GM20431 (cell line): Measurements from ENCODE around the gene SFXN5.

ENCODE experiments used
- in situ Hi-C: fragments of 300-500 bp; cut with MseI, MboI; formaldehyde crosslinking; loops from one replicate; pipeline ENCODE4 v1.15.0; 2020; ENCODE audit warnings: low sequenced_read_pairs; ENCODE audit not compliant: unreplicated experiment

The SFXN5 gene

DNA sequence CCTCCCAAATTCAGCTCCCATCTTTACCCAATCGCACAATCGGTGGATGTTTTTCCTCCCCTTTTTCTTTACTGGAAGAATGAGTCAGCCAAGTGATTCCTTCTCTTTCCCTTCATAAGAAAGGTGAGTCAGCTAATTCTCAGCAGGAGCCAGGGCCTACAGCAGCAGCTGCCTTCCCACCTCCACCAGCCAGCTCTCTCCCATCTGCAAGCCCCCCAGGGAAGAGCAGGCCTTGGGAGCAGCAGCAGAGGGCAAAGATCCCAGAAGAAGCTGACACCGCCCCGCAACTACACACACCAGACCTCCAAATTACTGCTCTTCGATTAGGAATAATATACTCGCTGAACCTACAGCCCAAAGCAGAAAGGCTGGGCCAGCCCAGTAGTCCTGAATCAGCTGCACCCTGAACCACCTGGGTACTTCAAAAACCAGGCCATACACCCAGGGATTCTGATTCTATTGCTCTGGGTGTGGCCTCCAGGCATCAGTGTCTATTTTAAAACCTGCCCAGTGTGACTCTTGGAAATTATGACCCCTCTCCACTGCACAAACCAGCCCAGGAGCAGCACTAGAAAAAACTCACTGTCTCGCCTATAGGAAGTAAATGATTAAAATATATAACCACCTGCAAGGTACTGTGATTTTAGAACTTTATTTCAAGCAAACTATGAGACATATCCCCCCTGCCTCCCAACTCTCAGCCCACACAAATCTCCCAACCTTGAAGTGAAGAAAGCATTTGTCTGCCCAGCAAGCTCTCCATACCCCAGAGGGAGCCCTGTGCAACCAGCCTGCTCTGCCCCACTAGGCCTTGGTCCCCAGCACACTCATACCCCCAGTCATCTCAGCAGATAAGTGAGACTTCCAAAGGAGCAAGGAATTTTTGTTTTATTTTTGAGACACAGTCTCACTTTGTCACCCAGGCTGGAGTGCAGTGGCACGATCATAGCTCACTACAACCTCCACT lies 7.3 kb downstream of the SFXN5 start:
- in situ Hi-C loops, result no loop called here

DNA sequence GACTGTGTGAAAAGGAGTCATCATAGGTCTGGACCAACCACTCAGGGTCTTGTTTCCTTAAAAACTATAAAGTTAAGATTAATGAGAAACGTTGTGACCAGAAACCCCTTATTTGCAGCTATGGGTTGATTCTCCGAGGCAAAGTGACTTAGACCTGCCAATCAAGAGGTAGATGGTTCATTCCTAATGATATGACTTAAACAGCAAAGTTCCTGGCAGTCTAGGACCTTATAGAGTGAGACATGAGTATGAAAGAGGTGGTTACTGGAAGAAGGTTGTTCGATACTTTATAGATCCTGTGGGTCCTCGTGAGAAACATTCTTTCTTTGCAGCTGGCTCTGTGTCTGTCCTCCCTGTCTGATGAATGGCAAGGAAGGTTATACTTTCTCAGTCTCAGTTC lies 8.0 kb downstream of the SFXN5 start:
- in situ Hi-C loops, result no loop called here

DNA sequence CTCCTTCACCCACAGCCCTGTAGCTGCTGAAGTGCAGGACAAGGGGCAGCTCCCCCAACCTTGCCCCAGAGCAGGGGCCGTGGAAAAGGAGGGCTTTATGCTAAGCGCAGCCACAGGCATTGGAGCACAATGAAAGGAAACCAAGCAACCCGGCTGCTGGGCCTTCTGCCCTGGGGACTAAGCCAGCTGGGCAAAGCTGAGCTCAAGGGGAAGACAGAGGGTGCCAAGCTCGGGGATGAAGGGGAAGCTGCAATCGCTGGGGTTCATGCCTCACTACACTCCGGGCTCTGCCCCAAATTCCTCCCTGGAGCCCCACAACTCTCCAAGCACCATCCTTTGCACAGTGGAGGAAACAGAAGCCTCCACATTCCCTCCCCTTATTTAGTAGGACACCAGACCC lies 12.4 kb downstream of the SFXN5 start:
- in situ Hi-C loops, result no loop called here

DNA sequence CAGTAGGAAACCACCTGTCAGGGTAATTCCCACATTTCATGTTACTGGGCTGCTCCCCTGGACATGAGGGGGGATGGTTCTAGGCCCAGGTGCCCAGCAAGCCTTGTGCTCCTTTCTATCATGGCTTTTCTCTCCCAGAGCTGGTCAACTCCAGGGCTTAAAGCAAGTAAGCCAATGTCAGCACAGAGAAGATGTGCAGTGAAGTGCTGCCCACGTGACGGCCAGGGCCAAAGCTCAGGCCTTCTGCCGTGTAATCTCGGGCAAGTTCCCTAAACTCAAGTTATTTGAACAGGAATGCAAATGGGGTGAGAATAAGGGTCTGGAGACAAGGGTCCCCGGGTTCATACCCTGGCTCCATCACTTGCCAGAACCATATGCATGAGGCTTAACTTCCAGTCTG lies 16.5 kb downstream of the SFXN5 start:
- in situ Hi-C loops, result no loop called here

DNA sequence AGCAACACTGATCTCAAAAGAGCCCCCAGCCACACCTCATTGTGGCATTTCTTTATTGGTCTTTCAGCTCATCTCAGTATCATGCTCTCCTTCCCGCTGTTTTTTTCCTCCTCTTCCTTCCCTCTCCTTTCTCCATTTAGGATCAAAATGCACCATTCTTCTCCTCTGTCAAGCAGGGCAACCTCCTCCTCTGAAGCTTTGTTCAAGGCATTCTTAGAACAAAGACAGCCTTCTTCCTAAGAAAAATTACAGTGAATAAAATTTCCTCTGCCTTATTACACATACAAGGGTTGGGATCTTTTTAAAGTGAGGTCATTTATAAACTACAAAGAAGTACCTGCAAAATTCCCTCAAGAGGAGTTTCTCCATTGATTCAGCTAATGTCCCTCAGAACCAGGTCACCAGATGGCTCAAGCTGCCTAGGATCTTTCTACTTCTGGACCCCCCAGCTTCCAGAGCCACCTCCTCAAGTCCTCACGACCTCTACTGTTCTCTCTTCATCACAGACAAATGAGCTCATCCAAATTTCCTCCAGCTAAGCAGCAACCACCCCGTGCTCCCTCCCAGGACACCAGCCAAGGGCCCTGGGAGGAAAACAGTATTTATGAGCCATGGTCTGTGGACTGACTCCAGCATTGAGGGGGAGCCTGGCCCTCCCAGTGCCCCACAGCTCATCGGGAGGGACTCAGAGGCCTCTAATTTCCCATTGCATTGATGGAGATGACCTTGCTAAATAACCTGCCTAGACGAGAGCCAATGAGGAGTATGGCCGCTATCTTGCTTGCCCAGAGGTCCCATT lies 18.0 kb downstream of the SFXN5 start:
- in situ Hi-C loops, result no loop called here

DNA sequence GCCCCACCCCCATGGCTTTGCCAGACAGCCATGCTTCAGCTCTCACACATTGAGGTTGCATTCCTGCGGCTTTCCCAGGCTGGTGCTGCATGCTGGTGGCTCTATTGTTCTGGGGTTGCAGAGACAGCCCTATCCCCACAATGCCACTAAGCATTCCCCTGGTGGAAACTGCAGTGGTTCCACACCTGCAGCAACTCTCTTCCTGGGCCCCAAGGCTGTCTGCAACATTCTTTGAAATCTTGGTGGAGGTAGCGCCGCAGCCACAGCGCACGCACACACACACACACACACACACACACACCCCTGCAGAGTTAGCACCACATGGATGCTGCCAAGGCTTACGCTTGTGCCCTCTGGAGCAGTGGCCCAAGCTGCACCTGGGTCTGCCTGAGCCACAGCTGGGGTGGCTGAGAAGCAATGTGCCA lies 21.4 kb downstream of the SFXN5 start:
- in situ Hi-C loops, result no loop called here

DNA sequence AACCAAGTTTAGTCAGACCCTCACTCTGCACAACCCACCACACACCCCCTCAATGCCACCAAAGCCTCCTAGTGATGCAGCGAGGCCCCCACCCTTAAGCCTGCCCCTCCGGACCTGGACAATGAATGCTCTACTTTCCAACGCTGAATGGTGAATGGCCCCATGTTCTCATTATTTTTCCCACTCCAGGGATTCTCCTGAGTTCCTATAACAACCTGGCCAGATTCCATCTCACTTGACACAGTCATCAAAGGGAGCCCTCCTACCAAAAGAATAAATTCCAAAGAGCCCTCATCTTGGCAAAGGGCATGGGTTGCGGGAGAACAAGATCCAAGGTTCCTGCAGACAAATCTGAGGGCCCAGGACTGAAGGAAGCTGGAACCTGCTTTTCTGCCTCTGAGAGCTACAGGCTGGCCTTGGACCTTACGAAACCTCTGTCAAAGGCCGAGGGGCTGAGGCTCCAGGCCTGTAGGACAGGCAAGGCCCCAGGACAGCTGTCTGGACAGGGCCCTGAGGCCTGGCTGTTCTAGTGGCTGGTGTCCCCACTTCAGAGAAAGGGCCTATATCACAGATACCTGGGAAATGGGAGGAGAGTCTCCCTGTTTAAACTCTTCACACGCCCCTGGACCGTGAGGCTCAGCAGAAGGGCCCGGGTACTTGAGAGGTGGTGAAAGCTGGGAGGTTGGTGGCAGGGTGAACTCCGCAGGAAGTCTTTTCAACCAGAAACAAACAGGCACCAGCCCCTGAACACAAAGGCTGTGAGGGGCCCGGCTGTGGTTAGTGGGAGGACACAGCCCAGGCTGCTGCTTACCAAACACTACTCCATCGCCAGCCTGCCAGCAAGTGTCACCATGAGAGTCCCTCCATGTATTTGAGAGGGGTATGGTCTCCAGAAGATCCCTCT lies 27.3 kb downstream of the SFXN5 start:
- in situ Hi-C loops, result no loop called here

DNA sequence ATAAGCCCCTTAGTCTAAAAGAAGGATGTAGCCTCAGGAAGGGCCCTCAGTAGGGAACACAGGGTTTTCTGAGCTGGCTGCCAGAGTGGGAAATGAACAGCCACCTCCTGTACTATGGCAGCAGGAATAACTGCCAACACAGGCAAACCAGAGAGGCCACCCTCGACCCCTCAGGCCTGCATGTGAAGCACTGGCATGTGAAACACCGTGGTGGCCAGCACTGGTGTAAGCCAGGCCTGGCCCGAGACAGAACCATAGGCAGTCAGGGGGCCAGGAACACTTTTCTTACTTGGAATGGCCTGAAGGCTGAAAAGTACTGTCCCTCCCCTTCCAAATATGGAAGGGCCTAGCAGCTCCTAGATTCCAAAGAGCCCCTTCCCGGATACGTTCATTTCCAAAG lies 28.2 kb downstream of the SFXN5 start:
- in situ Hi-C loops, result no loop called here

DNA sequence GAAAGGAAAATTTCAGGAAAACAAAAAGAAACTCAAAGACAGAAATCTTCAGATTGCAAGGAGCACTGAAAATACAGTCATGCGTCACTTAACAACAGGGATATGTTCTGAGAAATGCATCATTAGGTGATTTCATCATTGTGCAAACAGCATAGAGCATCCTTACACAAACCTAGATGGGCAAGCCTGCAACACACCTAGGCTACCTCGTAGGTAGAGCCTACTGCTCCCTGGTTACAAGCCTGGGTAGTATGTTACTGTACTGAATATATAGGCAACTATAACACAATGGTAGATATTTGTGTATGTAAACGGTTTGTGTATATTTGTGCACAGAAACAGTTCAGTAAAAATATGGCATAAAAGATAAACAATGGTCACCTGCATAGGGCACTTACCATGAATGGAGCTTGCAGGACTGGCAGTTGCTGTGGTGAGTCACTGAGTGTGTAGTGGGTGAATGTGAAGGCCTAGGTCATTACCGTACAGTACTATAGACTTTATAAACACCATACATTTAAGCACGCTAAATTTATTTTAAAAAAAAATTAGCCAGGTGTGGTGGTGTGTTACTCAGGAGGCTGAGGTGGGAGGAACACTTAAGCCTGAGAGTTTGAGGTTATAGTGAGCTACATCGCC lies 33.4 kb downstream of the SFXN5 start:
- in situ Hi-C loops, result no loop called here

DNA sequence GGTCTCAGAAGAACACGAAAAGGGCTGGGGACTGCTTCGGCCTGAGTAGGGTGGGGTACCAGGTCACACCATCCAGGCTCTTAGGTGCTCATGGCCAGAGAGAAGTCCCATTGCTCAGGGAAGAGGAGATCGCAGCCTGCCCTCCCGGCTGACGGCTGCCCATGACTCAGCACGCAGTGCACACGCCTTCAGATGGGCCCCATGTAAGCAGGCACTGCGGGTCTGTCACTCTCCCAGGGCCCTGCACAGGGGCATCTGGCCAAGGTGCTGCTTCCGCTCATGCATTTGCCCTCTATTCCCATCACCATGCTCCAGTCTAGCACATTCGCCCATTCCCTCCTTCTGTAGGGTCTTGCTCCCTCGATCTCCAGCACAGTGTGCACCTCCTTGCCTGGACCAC lies 34.7 kb downstream of the SFXN5 start:
- in situ Hi-C loops, result no loop called here

DNA sequence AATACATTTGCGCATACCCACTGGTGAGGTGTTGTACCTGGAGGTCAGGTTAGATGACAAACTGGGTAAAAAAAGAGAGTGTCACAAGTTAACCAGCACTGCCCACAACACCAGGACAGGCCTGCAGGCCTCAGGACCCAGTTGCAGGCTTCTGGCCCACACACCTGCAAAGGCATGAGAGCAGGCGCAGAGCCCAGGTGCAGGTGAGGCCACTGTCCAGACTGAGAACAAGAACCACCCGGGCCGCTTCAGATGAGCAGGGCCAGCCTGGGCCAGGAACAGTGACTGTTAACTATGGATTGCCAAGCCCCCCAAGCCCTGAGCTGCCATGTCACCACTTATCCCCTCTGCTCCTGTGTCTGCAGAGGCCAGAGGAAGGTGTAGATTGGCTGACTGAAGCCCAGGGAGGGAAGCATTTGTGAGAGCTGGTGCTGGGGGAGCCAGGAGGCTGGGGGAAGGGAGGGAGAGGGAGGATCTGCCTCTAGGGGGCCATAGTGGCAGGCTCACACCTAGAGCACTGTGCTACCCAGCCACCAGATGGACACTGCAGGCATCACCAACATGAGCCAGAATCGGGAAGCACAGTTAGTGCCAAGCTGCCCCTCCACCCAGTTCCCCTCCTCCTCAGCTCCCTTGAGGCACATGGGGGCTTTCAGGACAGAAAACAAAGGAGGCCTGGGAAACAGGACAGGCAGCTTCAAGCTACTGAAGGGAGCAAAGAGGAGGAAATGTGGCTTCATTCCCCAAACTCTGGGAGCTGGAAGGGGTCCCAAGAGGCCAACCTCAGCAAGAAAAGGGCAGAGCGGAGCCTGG lies 35.4 kb downstream of the SFXN5 start:
- in situ Hi-C loops, result no loop called here

DNA sequence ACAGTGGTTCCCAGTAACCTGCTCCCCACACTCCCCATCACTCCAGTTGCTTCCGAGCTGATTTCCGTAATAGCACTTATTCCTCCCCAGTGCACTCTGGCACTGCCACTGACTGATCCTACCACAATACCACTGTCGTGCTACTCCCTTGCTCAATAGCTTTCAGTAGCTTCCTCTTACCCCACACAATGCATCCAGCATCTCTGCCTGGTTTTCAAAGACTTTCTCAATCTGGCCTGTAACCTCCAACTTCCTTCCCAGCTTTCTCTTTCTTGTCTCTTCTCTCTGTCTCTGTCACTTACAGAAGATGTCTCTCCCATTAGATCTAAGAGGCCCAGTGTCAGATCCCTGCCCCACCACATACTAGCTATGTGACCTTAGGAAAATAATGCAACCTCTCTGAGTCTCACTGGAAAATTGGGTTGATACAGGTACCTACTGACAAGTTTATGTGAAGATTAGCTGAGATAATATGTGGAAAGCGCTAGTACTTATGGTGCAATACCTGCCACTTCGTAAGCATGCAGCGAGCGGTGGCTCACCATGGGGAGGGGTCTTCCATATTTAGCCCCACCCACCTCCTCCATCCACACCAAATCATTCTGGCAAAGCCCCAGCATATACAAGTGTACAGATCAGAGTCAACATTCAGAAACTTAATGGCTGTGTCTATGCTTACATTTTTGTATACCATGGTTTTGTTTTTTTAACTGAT lies 36.7 kb downstream of the SFXN5 start:
- in situ Hi-C loops, result no loop called here

DNA sequence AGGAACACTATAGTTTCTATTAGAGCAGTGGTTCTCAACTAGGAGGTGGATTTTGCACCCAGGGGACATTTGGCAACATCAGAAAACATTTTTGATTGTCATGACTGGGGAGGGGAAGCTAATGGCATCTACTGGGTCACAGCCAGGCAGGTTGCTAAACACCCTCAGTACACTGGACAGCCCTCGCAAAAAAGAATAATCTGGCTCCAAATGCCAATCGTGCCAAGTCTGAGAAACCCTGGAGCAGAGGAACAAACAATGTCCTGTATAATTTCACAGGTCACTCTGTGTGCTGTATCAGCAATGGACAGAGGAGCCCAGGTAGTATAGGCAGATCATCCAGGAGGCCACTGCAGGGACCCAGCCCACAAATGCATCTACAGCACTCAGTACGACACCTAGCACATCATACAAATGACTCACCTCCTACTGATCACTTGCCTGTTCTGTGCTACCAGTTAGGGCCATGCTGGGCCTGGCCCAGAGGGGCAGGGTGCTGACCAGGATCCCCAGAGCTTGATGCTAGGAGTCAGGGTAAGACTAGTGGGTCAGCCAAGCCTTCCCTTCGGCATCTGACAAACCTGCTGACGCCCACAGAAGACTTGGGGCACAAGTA lies 37.6 kb downstream of the SFXN5 start:
- in situ Hi-C loops, result no loop called here

DNA sequence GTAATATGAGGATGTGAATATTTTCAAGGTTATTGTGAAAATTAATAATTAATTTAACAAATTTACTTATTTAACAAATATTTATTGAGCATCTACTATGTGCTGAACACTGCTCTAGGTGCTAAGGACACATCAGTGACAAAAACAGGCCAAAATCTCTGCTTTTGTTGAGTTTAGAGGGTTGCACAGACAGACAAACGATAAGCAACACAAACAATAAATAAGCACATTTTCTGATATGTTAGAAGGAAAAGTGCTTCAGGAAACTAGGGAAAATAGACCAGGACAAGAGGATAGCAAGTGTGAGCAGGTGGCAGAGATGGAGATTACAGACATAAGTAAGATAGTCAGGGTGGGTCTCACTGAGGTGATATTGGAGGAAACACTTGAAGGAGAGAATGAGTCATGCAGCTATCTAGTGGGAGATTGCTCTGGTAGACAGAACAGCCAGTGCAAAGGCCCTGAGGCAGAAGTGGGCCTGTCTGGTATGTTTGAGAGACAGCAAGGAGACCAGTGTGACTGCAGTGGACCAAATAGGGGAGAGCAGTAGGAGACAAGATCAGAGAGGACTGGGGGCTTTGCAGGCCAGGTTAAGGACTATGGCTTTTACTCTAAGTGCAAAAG lies 38.3 kb downstream of the SFXN5 start:
- in situ Hi-C loops, result no loop called here

DNA sequence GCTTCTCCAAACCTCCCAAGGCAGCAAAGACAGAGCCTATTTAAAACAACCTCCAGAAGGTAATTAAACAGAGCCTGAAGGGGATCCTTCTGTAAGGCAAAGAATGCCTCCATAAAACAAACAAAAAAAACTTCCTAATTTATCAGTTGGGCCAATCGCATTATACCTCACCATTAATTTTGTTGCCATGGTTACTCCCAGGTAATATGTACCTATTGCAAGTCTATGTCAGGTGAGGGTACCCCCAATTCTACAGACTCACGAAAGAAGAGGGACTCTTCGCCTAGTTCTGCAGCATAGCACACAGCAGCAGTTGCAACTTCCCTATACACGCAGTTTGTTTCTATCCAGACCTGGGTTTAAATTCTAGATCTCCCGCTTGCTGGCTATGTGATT lies 38.8 kb downstream of the SFXN5 start:
- in situ Hi-C loops, result no loop called here

DNA sequence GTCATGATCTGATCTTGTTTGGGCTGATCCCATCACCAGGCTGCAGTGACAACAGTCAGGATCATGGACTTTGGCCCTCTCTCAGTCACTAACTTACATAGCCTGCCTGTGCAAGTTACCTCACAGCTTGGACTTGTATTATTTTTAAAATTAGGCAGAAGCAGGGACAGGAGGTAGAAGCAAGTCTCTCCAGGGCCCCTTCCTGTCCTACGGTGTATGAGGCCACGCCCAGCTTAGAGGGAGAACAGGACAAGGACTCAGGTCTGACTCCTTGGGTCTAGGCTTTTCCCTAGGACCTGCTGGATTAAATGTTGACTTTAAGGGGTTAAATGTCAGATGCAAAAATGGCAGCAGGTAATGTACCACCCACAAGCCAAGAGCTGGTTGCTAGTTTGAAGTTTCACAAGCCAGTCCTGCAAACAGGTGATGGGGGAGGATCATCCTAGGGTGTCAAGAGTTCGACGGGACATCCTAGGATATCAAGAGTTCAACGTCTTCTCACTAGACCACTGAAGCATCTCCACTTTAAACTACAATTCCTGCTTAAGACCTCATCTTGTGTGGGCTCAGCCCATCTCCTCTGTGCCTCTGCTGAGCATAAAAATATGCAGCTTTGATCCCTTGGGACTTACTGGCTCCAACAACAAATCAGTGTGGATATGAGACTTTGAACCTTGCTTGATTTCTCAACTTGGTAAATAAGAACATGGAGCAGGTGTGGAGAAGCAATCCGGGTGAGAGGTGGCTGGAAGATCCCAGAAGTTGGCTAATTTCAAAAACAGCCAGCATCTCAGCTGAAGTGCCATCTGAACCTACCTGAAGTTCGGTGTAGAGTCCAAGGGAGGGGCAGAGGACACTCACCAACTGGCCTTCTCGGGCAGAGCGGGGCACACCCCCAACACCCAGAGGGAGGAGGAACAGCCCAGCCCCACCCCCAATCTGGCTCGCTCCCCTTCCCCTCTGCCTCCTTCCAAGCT lies 39.5 kb downstream of the SFXN5 start:
- in situ Hi-C loops, result no loop called here
